Mononuclear cell (primary cell): ENCODE data around the gene SVBP. TPM values are rescaled to one million over a fixed set of nuclear protein-coding genes. Genes with fewer than 3 reads are reported as not detected.
"Not testable (repeated sequence)": the region's sequence is repeated elsewhere in the genome, so short reads cannot be mapped to it uniquely, and the experiment has no call there.

Experiments
- H3K27me3 ChIP-seq: 2 replicates; pipeline ENCODE4 v1.6.0; 2011; ENCODE audit warnings: low read length, control low read depth; ENCODE audit not compliant: insufficient read depth
- H3K4me1 ChIP-seq: 2 replicates; pipeline ENCODE4 v1.5.1; 2011; ENCODE audit warnings: mild to moderate bottlenecking, low read length, control low read depth; ENCODE audit not compliant: insufficient read depth
- H3K4me3 ChIP-seq: 2 replicates; pipeline ENCODE4 v1.5.1; 2011; ENCODE audit warnings: mild to moderate bottlenecking, low read length, moderate library complexity
- H3K9me3 ChIP-seq: 2 replicates; pipeline ENCODE4 v1.5.1; 2011; ENCODE audit warnings: low read depth, mild to moderate bottlenecking, control low read depth, low read length
- total RNA-seq: library from RNA; depleted of rRNA; stranded (reverse); fragments of >200 nt; gene quantifications from one replicate; pipeline ENCODE4 v1.2.3, GENCODE V29; 2012

Gene SVBP, protein sequence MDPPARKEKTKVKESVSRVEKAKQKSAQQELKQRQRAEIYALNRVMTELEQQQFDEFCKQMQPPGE
- 22.5 TPM for total RNA-seq

DNA sequence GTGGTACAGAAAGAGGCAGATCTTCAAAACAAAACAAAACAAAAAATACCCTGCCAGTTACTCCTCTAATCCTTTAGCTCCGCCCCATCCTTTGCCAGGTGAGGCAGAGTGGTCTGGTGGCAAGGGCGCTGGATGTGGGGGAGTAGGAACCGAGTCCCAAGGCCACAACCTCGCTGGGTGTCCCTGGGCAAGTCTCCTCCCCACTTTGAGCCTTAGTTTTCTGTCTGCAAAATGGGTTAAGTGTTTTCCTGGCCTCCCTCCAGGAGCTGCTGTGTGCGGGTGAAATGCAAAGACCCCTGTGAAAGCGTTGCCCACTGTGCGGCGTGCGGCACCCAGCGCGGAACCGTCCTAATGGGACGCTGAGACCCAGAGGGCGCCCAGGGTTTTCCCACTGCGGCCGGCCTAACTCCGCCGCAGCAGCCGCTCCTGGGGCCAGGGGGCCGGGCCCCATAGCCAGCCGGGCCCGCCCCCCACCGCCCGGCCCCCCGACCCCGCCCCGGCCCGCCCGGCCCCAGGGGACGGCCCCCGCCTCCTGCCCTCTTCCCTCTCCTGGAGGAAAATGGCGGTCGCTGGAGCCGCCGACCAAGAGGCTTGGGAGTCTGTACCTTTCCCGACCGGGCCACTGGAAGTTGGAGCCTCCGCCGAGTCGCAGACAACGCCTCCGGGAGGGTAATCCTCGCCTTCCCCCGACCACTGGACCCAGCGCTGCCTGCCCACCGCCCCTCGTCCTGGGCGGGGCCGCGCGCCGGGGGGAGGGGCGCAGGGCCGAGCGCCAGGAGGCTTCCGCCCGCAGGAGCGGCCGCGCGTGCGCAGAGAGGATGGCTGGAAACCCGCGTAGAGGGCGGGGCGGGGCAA lies at the start of gene SVBP, which contains the start of gene ERMAP:
SVBP (minus strand) TSS at position 813 of the 855 bp plus-strand sequence. CDS start 853 bp downstream, outside the sequence.
ERMAP (plus strand) TSS at position 538 of the 855 bp plus-strand sequence. CDS start 13,327 bp downstream, outside the sequence.
- Histone ChIP-seq H3K9me3 (no peaks in the 10 kb centered on the region), H3K27me3 (no peaks in the 10 kb centered on the region), H3K4me3 (peak within 1 kb of the TSS; percentile 65), H3K4me1 (peaks cover 19% of the 10 kb centered on the region)

DNA sequence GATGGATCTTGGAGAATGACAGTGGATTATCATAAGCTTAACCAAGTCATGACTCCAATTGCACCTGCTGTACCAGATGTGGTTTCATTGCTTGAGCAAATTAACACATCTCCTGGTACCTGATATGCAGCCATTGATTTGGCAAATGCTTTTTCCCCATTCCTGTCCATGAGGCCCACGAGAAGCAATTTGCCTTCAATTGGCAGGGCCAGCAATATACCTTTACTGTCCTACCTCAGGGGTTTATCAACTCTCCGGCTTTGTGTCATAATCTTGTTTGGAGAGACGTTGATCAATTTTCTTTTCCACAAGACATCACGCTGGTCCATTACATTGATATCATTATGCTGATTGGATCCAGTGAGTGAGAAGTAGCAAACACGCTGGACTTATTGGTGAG lies 49.4 kb upstream of the SVBP start:
- Histone ChIP-seq H3K4me3 (no peak overlapping the region), H3K9me3 (no peaks in the 10 kb centered on the region), H3K4me1 (no peaks in the 10 kb centered on the region), H3K27me3 (peaks cover 2% of the 10 kb centered on the region)

DNA sequence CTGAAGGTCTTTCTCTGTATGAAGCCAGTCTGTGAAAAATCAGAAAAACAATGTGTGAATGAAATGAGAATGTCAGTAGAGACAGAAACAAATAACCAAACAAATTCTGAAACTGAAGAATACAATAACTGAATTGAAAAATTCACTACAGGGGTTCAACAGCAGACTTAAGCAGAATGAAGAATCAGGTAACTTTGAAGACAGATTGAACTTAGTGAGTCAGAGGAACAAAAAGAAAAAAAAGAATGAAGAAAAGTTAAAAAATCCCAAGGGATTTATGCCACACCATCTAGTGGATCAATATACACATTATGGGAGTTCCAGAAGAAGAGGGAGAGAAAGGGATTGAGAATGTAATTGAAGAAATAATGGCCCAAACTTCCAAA lies 43.8 kb upstream of the SVBP start:
- H3K4me1 ChIP-seq = no peaks in the 10 kb centered on the region
- no peak overlapping the region for H3K4me3 ChIP-seq
- H3K27me3 ChIP-seq = peaks cover 17% of the 10 kb centered on the region
- peaks cover 11% of the 10 kb centered on the region for H3K9me3 ChIP-seq

DNA sequence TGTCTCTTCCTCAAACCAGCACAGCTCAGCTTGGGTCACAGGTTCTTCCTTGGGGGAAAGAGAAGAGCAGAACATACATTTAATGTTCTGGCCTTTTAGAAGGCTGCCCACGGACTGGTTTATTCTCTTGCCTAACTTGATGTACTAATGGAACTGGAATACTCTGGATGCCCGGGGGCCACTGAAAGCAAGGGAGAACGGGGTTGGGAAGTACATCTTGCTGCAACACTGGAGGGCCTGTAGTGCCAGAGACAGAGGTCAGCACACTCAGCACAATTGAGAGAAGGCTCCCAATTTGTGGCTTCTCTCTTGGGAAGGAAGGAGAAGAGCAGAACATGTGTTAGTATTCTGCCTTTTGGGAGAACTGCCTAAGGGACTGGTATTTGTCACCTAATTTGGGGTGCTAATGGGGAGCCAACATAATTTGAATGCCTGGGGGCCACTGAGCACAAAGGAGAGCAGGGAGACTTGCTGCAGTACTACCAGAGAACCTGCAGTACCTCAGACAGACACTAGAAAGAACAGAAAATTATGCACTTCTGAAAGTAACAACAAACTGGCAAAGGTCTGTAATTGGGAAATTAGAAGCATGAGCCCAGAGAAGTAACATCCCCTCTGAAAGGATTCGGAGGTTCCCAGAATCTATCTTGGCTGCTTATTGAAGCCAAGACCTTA lies 43.3 kb upstream of the SVBP start:
- no peak overlapping the region for H3K4me3 ChIP-seq

DNA sequence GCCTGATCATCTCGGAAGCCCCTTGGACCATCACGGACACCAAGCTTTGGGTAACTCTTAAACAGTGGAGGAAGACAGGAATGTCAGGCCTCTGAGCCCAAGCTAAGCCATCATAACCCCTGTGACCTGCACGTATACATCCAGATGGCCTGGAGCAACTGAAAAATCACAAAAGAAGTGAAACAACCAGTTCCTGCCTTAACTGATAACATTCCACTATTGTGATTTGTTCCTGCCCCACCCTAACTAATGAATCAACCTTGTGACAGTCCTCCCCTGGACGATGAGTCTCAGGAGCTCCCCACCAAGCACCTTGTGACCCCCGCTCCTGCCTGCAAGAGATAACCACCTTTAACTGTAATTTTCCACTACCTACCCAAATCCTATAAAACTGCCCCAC lies 42.2 kb upstream of the SVBP start:
- peaks cover 17% of the 10 kb centered on the region for H3K27me3 ChIP-seq
- not testable (repeated sequence) for H3K4me3 ChIP-seq, H3K4me1 ChIP-seq
- H3K9me3 ChIP-seq = peaks cover 11% of the 10 kb centered on the region

More for the DNA sequence above, 43.3 kb upstream of the SVBP start:
- H3K27me3 ChIP-seq = peaks cover 17% of the 10 kb centered on the region
- no peaks in the 10 kb centered on the region for H3K4me1 ChIP-seq
- peaks cover 11% of the 10 kb centered on the region for H3K9me3 ChIP-seq

DNA sequence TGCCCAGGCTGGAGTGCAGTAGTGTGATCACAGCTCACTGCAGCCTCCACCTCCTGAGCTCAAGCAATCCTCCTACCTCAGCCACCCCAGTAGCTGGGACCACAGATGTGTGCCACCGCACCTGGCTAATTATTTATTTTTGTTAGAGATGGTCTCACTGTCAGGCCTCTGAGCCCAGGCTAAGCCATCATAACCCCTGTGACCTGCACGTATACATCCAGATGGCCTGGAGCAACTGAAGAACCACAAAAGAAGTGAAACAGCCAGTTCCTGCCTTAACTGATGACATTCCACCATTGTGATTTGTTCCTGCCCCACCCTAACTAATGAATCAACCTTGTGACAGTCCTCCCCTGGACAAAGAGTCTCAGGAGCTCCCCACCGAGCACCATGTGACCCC lies 39.4 kb upstream of the SVBP start:
- Histone ChIP-seq H3K9me3 (peaks cover 11% of the 10 kb centered on the region), H3K27me3 (peaks cover 15% of the 10 kb centered on the region)
- not testable (repeated sequence) for H3K4me3 ChIP-seq, H3K4me1 ChIP-seq

DNA sequence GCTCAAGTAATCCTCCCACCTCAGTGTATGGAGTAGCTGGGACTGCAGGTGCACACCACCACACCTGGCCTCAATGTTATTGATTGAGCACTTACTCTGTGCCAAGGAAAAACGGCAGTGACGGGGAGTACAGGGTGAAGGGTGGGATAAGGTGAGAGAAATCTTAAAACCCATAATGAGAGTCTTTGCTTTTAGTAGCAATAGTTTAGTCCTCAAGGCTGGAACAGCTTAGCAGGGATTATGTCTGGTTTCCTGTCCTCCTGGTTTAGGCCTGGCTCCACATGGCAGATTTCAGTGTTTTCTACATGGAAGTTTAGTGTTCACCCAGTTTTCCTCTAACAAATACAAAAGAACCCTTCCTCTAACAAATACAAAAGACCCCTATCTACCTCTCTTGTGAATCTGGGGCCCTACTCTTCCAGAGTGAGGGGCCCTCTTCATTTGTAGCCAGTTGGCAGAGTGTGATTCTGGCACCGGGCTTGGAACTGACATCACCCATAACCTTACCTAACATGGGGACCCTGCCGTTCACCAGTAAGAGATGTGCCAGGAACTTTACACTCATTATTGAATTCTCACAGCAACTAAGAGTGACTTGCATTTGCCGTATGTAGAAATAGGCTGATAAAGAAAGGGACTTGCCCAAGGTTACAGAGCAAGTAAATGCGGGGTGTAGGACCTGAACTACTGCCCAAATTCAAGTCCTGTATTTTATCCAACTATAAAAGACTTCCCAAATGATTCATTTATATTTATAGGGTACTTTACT lies 36.1 kb upstream of the SVBP start:
- Histone ChIP-seq H3K9me3 (no peaks in the 10 kb centered on the region), H3K4me3 (no peak overlapping the region), H3K27me3 (no peaks in the 10 kb centered on the region), H3K4me1 (peaks cover 1% of the 10 kb centered on the region)

DNA sequence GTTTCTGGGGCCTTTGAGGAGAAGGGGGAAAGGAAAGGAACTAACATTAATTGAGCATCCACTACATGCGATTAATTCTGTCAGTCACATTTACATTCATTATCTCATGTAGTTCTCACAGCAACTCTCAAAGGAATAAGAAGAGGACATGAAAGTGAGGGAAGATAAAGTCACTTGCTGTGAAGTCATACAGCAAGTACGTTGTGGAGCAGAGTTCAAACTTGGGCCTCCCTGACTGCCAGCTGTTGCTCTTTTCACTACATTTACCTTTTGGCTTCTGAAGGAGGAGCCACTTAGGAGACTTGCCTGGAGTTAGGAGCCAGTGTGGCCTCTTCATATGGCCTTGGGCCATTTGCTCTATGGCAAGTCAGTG lies 35.4 kb upstream of the SVBP start:
- H3K9me3 ChIP-seq = no peaks in the 10 kb centered on the region
- H3K4me3 ChIP-seq = no peak overlapping the region
- H3K4me1 ChIP-seq = peaks cover 8% of the 10 kb centered on the region
- H3K27me3 ChIP-seq = no peaks in the 10 kb centered on the region

DNA sequence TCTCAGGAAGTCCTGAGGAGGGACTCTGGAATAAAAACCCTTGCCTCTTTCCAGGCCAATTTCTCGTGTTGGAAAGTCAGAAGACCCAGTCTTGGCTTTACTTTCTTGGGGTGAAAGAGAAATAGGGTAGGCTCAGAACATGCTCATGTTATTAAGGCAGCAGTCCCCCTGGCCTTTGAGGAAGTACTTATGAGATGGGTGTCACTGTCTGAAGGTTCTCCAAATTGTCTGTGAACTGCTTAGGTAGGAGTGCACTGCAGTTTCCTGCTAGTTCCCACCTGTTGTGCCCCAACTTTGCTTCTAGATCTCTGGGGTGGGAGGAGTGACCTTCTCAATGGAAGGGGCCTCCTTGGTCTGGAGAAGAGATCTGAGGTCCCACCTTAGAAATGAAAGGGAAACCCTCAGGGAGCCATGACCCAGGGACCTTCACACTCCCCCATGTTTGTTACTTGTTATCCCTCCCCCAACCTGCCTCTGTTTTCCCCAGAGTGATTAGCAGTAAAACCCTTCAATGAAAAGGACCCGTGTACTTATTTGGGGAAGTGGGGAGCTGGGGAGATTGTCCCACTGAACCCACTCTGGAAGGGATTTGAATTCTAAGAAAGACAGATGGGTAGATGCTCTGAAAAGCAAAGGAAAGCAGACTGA lies 34.9 kb upstream of the SVBP start:
- H3K9me3 ChIP-seq = no peaks in the 10 kb centered on the region
- H3K4me1 ChIP-seq = peaks cover 13% of the 10 kb centered on the region
- no peak overlapping the region for H3K4me3 ChIP-seq
- no peaks in the 10 kb centered on the region for H3K27me3 ChIP-seq

DNA sequence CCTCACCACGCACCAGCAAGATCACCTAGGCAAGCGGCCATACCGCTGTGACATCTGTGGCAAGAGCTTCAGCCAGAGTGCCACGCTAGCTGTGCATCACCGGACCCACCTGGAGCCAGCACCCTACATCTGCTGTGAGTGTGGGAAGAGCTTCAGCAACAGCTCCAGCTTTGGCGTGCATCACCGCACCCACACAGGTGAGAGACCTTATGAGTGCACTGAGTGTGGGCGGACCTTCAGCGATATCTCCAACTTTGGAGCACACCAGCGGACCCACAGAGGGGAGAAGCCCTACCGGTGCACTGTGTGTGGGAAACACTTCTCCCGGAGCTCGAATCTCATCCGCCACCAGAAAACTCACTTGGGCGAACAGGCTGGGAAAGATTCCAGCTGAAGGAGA lies 34.2 kb upstream of the SVBP start:
- H3K4me3 ChIP-seq = no peak overlapping the region
- peaks cover 17% of the 10 kb centered on the region for H3K4me1 ChIP-seq
- no peaks in the 10 kb centered on the region for H3K9me3 ChIP-seq
- H3K27me3 ChIP-seq = no peaks in the 10 kb centered on the region

DNA sequence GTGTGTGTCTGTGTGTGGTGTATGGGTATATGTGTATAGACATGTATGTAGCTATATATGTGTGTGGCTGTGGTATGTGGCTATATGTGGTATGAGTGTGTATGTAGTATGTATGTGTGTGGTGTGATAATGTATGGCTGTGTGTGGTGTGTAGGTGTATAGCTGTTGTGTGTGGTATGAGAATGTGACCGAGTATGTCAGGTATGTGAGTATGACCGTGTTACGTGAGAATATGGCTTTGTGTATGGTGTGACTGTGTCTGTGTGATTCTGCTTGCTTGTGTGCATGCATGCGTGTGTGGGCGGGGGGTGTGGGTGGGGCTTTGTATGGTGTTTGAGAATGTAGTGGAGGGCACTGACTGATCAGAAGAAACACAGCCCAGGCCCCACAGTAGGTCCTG lies 32.7 kb upstream of the SVBP start:
- peaks cover 23% of the 10 kb centered on the region for H3K4me1 ChIP-seq
- no peak overlapping the region for H3K4me3 ChIP-seq
- H3K27me3 ChIP-seq = no peaks in the 10 kb centered on the region
- no peaks in the 10 kb centered on the region for H3K9me3 ChIP-seq

DNA sequence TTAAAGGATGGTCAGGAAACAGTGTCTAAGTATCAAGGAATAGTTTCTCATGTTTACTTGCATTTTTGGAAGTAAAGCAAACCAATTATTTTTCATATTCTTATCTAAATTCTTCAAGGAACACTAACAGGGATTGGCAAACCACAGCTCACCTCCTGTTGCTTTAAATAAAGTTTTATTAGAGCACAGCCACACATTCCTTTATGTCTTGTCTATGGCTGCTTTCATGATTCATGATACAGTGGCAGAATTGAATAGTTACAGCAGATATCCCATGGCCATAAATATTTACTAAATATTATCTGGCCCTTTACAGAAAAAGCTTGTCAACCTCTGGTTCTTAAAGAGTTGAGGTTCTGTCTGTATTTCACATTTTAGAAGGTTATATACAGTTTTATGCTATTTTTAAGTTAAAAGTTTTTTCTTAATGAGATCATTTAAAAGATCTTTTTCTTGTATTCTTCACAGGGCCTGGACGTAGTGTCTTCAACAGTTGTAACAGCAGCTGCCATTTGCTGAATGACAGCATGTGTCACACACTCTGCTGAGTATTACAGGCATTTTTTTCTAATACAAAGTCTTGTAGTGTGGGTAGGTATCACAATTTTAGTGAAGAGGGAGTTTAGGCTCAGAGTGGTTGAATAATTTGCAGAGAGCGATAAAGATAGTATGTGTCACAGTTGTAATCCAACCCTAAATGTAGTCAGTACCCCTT lies 31.8 kb upstream of the SVBP start:
- no peak overlapping the region for H3K4me3 ChIP-seq
- peaks cover 23% of the 10 kb centered on the region for H3K4me1 ChIP-seq
- no peaks in the 10 kb centered on the region for H3K9me3 ChIP-seq
- no peaks in the 10 kb centered on the region for H3K27me3 ChIP-seq

DNA sequence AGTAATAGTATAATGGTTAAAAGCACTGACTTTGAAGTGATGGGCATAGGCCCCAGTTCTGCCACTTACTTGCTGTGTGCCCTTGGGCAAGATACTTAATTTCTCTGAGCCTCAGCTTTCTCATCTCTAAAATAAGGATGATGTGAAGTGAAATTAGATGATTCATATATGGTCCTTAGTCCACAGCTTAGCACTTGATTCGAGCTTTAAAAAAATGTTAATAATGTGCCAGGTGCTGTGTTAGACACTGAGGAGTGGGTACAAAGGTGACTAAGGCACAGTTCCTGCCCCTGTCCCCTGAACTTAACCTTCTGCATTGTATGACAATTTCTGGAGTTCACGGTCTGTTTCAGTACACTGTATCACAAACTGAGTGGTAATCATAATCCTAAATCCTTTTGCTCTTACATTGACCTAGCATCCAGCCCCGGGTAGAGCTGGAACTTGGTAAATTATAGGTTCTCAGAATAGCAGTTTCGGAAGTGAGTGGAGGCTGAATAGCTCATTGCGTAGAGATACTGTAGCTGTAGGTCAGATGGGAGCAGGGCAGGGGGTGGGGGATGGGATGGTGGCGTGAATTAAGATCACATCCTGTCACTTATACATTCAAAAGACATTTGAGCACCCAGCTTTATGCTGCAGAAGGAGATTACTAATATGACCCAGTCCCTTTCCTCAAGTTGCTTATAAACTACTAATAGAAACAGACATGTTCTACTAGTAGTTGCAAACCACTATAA lies 30.7 kb upstream of the SVBP start:
- H3K9me3 ChIP-seq = no peaks in the 10 kb centered on the region
- no peak overlapping the region for H3K4me3 ChIP-seq
- H3K27me3 ChIP-seq = no peaks in the 10 kb centered on the region
- H3K4me1 ChIP-seq = peaks cover 23% of the 10 kb centered on the region
